A549 treated with RU486 at 1 μM for 4 hours (cell line): ENCODE results near the gene BCAR3. TPM values are rescaled to one million over a fixed set of nuclear protein-coding genes. Genes with fewer than 3 reads are reported as not detected.

ENCODE experiments used
- total RNA-seq: library from RNA; stranded (reverse); fragments of 200-300 nt; extraction: Qiagen RNA extraction; gene quantifications from 5 replicates; pipeline ENCODE4 v1.2.3, GENCODE V29; 2022; ENCODE audit warnings: low read depth

BCAR3 gene
- 58.1 to 72.6 TPM (median 64.0 TPM) in 5 replicates for total RNA-seq

GRCh38 chr1:93681101-93681988 is at the start of gene BCAR3:
BCAR3 (minus strand) TSS chr1:93681837; CDS start chr1:93674930, 6,907 bp downstream.

Other genes starting within 250 kb of the BCAR3 start
- 7.5 to 20.5 TPM (median 18.3 TPM) in 5 replicates for gene FNBP1L, start 233.7 kb downstream of the BCAR3 start, total RNA-seq
- 40.0 to 52.2 TPM (median 42.7 TPM) in 5 replicates for gene DNTTIP2, start 197.4 kb upstream of the BCAR3 start, total RNA-seq
- 105 to 125 TPM (median 112 TPM) in 5 replicates for gene GCLM, start 227.6 kb upstream of the BCAR3 start, total RNA-seq